ENCODE measurements around the gene CRYBG1. TPM values are rescaled to one million over a fixed set of nuclear protein-coding genes. Genes with fewer than 3 reads are reported as not detected.
"Not testable (repeated sequence)": the region's sequence is repeated elsewhere in the genome, so short reads cannot be mapped to it uniquely, and the experiment has no call there.

The CRYBG1 gene
- total RNA-seq, 2 experiments from 2014 or later, result 20.8 to 21.1 TPM

DNA sequence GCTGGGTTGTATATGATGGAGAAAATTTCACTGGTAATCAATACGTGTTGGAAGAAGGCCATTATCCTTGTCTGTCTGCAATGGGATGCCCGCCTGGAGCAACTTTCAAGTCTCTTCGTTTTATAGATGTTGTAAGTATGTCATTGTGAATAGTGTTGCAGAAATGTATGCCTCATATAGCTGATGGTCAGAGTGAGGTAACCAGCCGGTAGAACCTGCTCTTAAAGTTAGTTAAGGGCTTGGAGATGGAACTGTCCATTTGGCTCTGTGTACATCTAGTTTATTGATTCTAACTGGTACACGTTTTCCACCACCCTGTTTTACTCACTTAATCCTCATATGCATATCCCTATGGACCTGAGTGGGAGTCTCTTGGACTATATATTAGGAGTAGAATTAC lies 195.2 kb downstream of the CRYBG1 start:
- ATAC-seq (no peak), DNase-seq (no peak)
- Mint-ChIP-seq H3K27ac (no peak overlapping the region), H3K4me3 (no peak overlapping the region), H3K36me3 (ENCODE audit: low read depth) (peaks cover 35% of the 10 kb centered on the region), H3K27me3 (no peaks in the 10 kb centered on the region), H3K9me3 (peaks cover 3% of the 10 kb centered on the region), H3K4me1 (ENCODE audit: low read depth) (peaks cover 19% of the 10 kb centered on the region)
- intact Hi-C loops (cut with micrococcal nuclease), result no loop called here
- POLR2A ChIA-PET, result interaction anchor here (1.0 kb wide), 1 partner anchor 44 kb away, joined by 3 read pairs; no protein-coding TSS in a partner anchor
- CTCF ChIA-PET, result interaction anchor here (1.0 to 17.9 kb wide), 8 partner anchors 19 to 442 kb away, joined by 3 to 423 read pairs (median 5); no protein-coding TSS in a partner anchor
- TF ChIP-seq, protein P1, sequence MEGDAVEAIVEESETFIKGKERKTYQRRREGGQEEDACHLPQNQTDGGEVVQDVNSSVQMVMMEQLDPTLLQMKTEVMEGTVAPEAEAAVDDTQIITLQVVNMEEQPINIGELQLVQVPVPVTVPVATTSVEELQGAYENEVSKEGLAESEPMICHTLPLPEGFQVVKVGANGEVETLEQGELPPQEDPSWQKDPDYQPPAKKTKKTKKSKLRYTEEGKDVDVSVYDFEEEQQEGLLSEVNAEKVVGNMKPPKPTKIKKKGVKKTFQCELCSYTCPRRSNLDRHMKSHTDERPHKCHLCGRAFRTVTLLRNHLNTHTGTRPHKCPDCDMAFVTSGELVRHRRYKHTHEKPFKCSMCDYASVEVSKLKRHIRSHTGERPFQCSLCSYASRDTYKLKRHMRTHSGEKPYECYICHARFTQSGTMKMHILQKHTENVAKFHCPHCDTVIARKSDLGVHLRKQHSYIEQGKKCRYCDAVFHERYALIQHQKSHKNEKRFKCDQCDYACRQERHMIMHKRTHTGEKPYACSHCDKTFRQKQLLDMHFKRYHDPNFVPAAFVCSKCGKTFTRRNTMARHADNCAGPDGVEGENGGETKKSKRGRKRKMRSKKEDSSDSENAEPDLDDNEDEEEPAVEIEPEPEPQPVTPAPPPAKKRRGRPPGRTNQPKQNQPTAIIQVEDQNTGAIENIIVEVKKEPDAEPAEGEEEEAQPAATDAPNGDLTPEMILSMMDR (IDR thresholded peaks at IDR 0.05), result no peak

DNA sequence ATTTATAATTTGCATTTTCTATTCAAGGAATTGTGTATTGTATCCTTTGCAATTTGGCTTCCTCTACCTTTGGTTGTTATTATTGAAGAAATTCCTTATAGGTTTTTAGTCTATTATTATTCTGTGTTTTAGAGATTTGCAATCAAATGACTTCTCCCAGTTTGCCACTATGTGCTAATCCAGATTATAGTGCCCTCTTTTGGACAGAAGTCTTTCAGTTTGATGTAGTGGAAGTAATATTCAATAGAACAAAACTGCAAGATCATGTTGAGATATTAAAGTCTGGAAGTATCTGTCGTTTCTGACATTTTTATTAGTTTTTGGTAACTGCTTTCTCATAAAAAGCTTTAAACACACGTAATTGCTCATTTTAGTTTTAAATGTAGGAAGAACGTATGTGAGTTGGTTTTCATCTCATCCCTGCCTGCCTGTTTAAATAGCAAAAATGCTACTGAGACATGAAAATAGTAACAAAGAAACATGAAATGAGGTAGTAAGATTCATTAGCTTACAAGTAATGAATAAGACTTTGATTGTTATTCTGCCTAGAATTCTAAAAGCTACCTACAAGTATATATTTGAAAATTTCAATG lies 195.9 kb downstream of the CRYBG1 start:
- H3K27ac Mint-ChIP-seq, result no peak overlapping the region
- no peak overlapping the region for H3K4me3 Mint-ChIP-seq
- TF ChIP-seq, protein P1 (IDR thresholded peaks at IDR 0.05), result peak; percentile 60
- H3K27me3 Mint-ChIP-seq, result no peaks in the 10 kb centered on the region
- intact Hi-C loops (cut with micrococcal nuclease), result no loop called here
- H3K36me3 Mint-ChIP-seq (ENCODE audit: low read depth), result peaks cover 30% of the 10 kb centered on the region
- ChIA-PET POLR2A (interaction anchor here (1.0 kb wide), 1 partner anchor 44 kb away, joined by 3 read pairs; no protein-coding TSS in a partner anchor), CTCF (interaction anchor here (0.8 to 17.9 kb wide), 10 partner anchors 10 to 217 kb away, joined by 3 to 423 read pairs (median 5); no protein-coding TSS in a partner anchor)
- DNase-seq, result no peak
- ATAC-seq, result no peak
- no peaks in the 10 kb centered on the region for H3K9me3 Mint-ChIP-seq
- H3K4me1 Mint-ChIP-seq (ENCODE audit: low read depth), result peaks cover 26% of the 10 kb centered on the region

DNA sequence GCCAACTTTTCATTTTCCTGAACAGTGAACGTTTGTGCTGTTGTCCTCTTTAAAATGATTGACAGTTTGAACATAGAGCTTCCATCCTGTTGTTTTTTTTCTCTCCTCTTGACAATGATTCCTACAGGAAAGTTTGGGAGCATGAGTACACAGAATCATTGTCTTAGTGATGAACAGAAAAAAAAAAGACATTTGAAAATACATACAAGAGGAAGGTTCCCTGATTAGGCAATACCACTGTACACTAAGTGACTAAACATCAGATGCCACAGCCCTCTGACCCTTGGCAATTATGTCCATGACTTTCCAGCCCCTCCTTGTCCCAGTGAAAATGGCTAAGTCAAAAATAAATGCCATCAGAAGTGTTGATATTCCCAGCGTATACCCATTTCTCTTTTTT lies 197.3 kb downstream of the CRYBG1 start:
- intact Hi-C loops (cut with micrococcal nuclease), result no loop called here
- no peak overlapping the region for H3K27ac Mint-ChIP-seq
- TF ChIP-seq, protein P1 (IDR thresholded peaks at IDR 0.05), result no peak
- no peaks in the 10 kb centered on the region for H3K9me3 Mint-ChIP-seq
- ChIA-PET CTCF (interaction anchor here (1.0 to 17.9 kb wide), 5 partner anchors 9 to 422 kb away, joined by 3 to 423 read pairs (median 8); no protein-coding TSS in a partner anchor), POLR2A (interaction anchor here (1.1 kb wide), 1 partner anchor 38 kb away, joined by 3 read pairs; no protein-coding TSS in a partner anchor)
- ATAC-seq, result no peak
- H3K4me3 Mint-ChIP-seq, result no peak overlapping the region
- peaks cover 29% of the 10 kb centered on the region for H3K4me1 Mint-ChIP-seq (ENCODE audit: low read depth)
- H3K27me3 Mint-ChIP-seq, result no peaks in the 10 kb centered on the region
- H3K36me3 Mint-ChIP-seq (ENCODE audit: low read depth), result peaks cover 28% of the 10 kb centered on the region
- no peak for DNase-seq

DNA sequence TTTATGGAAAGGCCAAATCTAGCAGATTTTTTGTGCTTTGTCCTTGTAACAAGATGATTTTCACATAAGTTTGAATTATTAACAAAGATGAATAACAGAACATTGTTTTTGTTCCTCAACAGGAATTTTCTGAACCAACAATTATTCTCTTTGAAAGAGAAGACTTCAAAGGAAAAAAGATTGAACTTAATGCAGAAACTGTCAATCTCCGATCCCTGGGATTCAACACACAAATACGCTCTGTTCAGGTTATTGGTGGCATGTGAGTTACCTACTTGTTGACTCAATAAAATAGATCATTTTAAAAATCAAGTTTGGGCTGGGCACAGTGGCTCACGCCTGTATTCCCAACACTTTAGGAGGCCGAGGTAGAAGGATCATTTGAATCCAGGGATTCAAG lies 197.8 kb downstream of the CRYBG1 start:
- peaks cover 22% of the 10 kb centered on the region for H3K36me3 Mint-ChIP-seq (ENCODE audit: low read depth)

DNA sequence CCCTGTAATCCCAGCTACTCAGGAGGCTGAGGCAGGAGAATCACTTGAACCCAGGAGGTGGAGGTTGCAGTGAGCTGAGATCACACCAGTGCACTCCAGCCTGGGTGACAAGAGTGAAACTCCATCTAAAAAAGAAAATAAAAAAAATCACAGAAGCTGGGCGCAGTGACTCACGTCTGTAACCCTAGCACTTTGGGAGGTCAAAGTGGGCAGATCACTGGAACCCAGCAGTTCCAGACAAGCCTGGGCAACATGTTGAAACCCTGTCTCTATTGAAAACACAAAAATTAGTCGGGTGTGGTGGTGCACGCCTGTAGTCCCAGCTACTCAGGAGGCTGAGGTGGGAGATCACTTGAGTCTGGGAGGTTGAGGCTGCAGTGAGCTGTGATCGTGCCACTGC lies 199.1 kb downstream of the CRYBG1 start:
- H3K4me3 Mint-ChIP-seq, H3K27me3 Mint-ChIP-seq, H3K27ac Mint-ChIP-seq, ATAC-seq, POLR2A ChIA-PET, H3K9me3 Mint-ChIP-seq, DNase-seq: not testable (repeated sequence)
- intact Hi-C loops (cut with micrococcal nuclease), result loop anchor here (5.0 kb wide), 1 partner anchor 47 kb away; no protein-coding TSS in a partner anchor
- Mint-ChIP-seq H3K4me1 (ENCODE audit: low read depth) (peaks cover 18% of the 10 kb centered on the region), H3K36me3 (ENCODE audit: low read depth) (peaks cover 19% of the 10 kb centered on the region)
- CTCF ChIA-PET, result interaction anchor here (1.6 to 17.9 kb wide), 3 partner anchors 37 to 115 kb away, joined by 4 to 423 read pairs (median 130); no protein-coding TSS in a partner anchor

More for the DNA sequence above, 197.8 kb downstream of the CRYBG1 start:
- ChIA-PET CTCF (interaction anchor here (0.9 to 17.9 kb wide), 5 partner anchors 12 to 421 kb away, joined by 3 to 423 read pairs (median 4); no protein-coding TSS in a partner anchor), POLR2A (interaction anchor here (1.1 kb wide), 1 partner anchor 39 kb away, joined by 3 read pairs; no protein-coding TSS in a partner anchor)
- no peaks in the 10 kb centered on the region for H3K27me3 Mint-ChIP-seq
- no peak for DNase-seq
- TF ChIP-seq, protein P1 (IDR thresholded peaks at IDR 0.05), result no peak
- H3K4me3 Mint-ChIP-seq, result no peak overlapping the region
- intact Hi-C loops (cut with micrococcal nuclease), result no loop called here
- H3K4me1 Mint-ChIP-seq (ENCODE audit: low read depth), result peaks cover 24% of the 10 kb centered on the region
- H3K9me3 Mint-ChIP-seq, result no peaks in the 10 kb centered on the region
- no peak for ATAC-seq
- no peak overlapping the region for H3K27ac Mint-ChIP-seq

Data from activated CD8-positive, alpha-beta T cell treated with anti-CD3 and anti-CD28 coated beads for 36 hours (primary cell).